Upper lobe of left lung (tissue), 4 donors: Measurements from ENCODE around the gene ATG5.

Source experiments
- POLR2A ChIP-seq, 4 donors: fragments of 450-650 bp; IDR thresholded peaks; one replicate each; pipeline ENCODE4 v1.5.1; 2016 to 2017; ENCODE audit warnings: antibody characterized with exemption in 4 of 4, mild to moderate bottlenecking in 2 of 4
- POLR2AphosphoS5 ChIP-seq, 2 donors: sonication (generic); formaldehyde crosslinking; IDR thresholded peaks; one replicate each; pipeline ENCODE4 v1.5.1; 2017; ENCODE audit warnings: antibody characterized with exemption in 2 of 2
- TF ChIP-seq, protein P1 (sequence below), 6 experiments: fragments of 450-650 bp in 4 of 6; fragments of 200-600 bp in 2 of 6; sonication (generic) in 2 of 6; IDR thresholded peaks; one replicate each; pipeline ENCODE4 v1.5.1; 2016 to 2019; ENCODE audit warnings: antibody characterized with exemption in 6 of 6

GRCh38 chr6:106273087-106273486 lies 52.5 kb downstream of the ATG5 start:
- TF ChIP-seq POLR2AphosphoS5 (IDR thresholded peaks at IDR 0.05), result no peak
- TF ChIP-seq, protein P1, sequence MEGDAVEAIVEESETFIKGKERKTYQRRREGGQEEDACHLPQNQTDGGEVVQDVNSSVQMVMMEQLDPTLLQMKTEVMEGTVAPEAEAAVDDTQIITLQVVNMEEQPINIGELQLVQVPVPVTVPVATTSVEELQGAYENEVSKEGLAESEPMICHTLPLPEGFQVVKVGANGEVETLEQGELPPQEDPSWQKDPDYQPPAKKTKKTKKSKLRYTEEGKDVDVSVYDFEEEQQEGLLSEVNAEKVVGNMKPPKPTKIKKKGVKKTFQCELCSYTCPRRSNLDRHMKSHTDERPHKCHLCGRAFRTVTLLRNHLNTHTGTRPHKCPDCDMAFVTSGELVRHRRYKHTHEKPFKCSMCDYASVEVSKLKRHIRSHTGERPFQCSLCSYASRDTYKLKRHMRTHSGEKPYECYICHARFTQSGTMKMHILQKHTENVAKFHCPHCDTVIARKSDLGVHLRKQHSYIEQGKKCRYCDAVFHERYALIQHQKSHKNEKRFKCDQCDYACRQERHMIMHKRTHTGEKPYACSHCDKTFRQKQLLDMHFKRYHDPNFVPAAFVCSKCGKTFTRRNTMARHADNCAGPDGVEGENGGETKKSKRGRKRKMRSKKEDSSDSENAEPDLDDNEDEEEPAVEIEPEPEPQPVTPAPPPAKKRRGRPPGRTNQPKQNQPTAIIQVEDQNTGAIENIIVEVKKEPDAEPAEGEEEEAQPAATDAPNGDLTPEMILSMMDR (IDR thresholded peaks at IDR 0.05), result no peak
- no peak for TF ChIP-seq POLR2A (IDR thresholded peaks at IDR 0.05)
